GM19238 (cell line): ENCODE data around the gene PCDH9.

ENCODE experiments used
- DNase-seq: peaks from one replicate; pipeline ENCODE4 v3.0.0; 2011; ENCODE audit warnings: low spot score; ENCODE audit not compliant: insufficient read length

The PCDH9 gene

GRCh38 chr13:67156723-67157060 lies 73.4 kb downstream of the PCDH9 start:
- DNase-seq: no peak

- DNase-seq: no peak
These were observed 74.0 kb downstream of the PCDH9 start for GRCh38 chr13:67155898-67156722.

- DNase-seq: no peak
These were observed 78.1 kb downstream of the PCDH9 start for GRCh38 chr13:67152085-67152484.

- no peak for DNase-seq
These were observed 78.5 kb downstream of the PCDH9 start for GRCh38 chr13:67151652-67152051.

- no peak for DNase-seq
These were observed 79.5 kb downstream of the PCDH9 start for GRCh38 chr13:67150608-67151007.

GRCh38 chr13:67148161-67148571 lies 82.0 kb downstream of the PCDH9 start:
- DNase-seq: no peak

GRCh38 chr13:67147342-67148133 lies 82.6 kb downstream of the PCDH9 start:
- DNase-seq: no peak

GRCh38 chr13:67146523-67147130 lies 83.5 kb downstream of the PCDH9 start:
- no peak for DNase-seq

GRCh38 chr13:67145950-67146349 lies 84.2 kb downstream of the PCDH9 start:
- no peak for DNase-seq

GRCh38 chr13:67143544-67144115 lies 86.5 kb downstream of the PCDH9 start:
- DNase-seq: no peak

- DNase-seq: no peak
These were observed 90.1 kb downstream of the PCDH9 start for GRCh38 chr13:67140006-67140405.

- no peak for DNase-seq
These were observed 90.6 kb downstream of the PCDH9 start for GRCh38 chr13:67139551-67139950.

GRCh38 chr13:67138970-67139369 lies 91.2 kb downstream of the PCDH9 start:
- DNase-seq: no peak

- DNase-seq: no peak
These were observed 92.9 kb downstream of the PCDH9 start for GRCh38 chr13:67137044-67137735.

- no peak for DNase-seq
These were observed 94.0 kb downstream of the PCDH9 start for GRCh38 chr13:67136157-67136556.

GRCh38 chr13:67135356-67135755 lies 94.8 kb downstream of the PCDH9 start:
- DNase-seq: no peak

GRCh38 chr13:67134417-67135129 lies 95.6 kb downstream of the PCDH9 start:
- DNase-seq: no peak

- no peak for DNase-seq
These were observed 96.7 kb downstream of the PCDH9 start for GRCh38 chr13:67133476-67133875.

- no peak for DNase-seq
These were observed 98.7 kb downstream of the PCDH9 start for GRCh38 chr13:67131393-67131792.

- no peak for DNase-seq
These were observed 99.7 kb downstream of the PCDH9 start for GRCh38 chr13:67130444-67130843.

- DNase-seq: no peak
These were observed 102.0 kb downstream of the PCDH9 start for GRCh38 chr13:67128136-67128535.
